NCI-H69 (cell line): ENCODE measurements around the gene C1S.

Source experiments
- DNase-seq: peaks from one replicate; lab custom pipeline; 2025; lab: John Stamatoyannopoulos, UW

Gene C1S

GRCh38 chr12:7075939-7076338 lies 15.4 kb downstream of the C1S start:
- DNase-seq, result no peak

GRCh38 chr12:7076493-7076892 lies 16.0 kb downstream of the C1S start:
- DNase-seq, result no peak

- no peak for DNase-seq
Measured at GRCh38 chr12:7078163-7078562, 17.6 kb downstream of the C1S start.

GRCh38 chr12:7079826-7080125 lies 19.3 kb downstream of the C1S start:
- no peak for DNase-seq

GRCh38 chr12:7081037-7081436 lies 20.5 kb downstream of the C1S start:
- no peak for DNase-seq

- no peak for DNase-seq
Measured at GRCh38 chr12:7083125-7083524, 22.6 kb downstream of the C1S start.

- DNase-seq, result no peak
Measured at GRCh38 chr12:7089196-7089871, 28.8 kb downstream of the C1S start.

GRCh38 chr12:7090222-7090998 lies 29.9 kb downstream of the C1S start:
- no peak for DNase-seq

- DNase-seq, result no peak
Measured at GRCh38 chr12:7091171-7091570, 30.7 kb downstream of the C1S start.

- no peak for DNase-seq
Measured at GRCh38 chr12:7091660-7092228, 31.2 kb downstream of the C1S start.

GRCh38 chr12:7092229-7092985 lies 31.9 kb downstream of the C1S start, which contains the start of gene C1R:
Gene C1R (minus strand): TSS chr12:7092445. CDS start chr12:7092388, 57 bp downstream.
- peak; percentile 73 for DNase-seq

GRCh38 chr12:7092986-7093460 lies 32.5 kb downstream of the C1S start:
- no peak for DNase-seq

- DNase-seq, result no peak
Measured at GRCh38 chr12:7093486-7093885, 33.0 kb downstream of the C1S start.

- no peak for DNase-seq
Measured at GRCh38 chr12:7093892-7094291, 33.4 kb downstream of the C1S start.

- no peak for DNase-seq
Measured at GRCh38 chr12:7096006-7096932, 35.8 kb downstream of the C1S start.

- no peak for DNase-seq
Measured at GRCh38 chr12:7096979-7097378, 36.5 kb downstream of the C1S start.

GRCh38 chr12:7099290-7099996 lies 38.9 kb downstream of the C1S start:
- peak; percentile 97 for DNase-seq

- peak; percentile 93 for DNase-seq
Measured at GRCh38 chr12:7100239-7100638, 39.7 kb downstream of the C1S start.

GRCh38 chr12:7101047-7101693 lies 40.7 kb downstream of the C1S start:
- DNase-seq, result no peak

- peak; percentile 60 for DNase-seq
Measured at GRCh38 chr12:7101694-7102131, 41.2 kb downstream of the C1S start.
